GM10847 (cell line): ENCODE results near the gene PRPF8.

ENCODE experiments used
- POLR2A ChIP-seq: IDR thresholded peaks from 2 replicates; pipeline ENCODE4 v1.6.1; 2011; ENCODE audit not compliant: insufficient read length; ENCODE audit errors: extremely low read depth

The PRPF8 gene

DNA sequence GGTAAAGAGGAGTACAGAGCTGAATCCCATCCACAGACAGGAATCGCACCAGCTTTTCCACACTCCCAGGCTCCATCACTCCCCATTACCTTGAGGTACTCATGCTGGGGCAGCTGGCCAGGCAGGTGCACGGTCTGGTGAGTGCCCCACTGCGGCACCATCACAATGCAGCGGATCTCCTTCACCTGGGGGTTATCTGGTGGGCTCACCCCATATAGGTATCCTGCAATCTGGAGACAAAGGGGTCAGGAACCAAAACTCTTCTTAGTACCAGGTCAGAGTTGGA is 33.2 kb downstream of the PRPF8 start:
- no peak for TF ChIP-seq POLR2A

DNA sequence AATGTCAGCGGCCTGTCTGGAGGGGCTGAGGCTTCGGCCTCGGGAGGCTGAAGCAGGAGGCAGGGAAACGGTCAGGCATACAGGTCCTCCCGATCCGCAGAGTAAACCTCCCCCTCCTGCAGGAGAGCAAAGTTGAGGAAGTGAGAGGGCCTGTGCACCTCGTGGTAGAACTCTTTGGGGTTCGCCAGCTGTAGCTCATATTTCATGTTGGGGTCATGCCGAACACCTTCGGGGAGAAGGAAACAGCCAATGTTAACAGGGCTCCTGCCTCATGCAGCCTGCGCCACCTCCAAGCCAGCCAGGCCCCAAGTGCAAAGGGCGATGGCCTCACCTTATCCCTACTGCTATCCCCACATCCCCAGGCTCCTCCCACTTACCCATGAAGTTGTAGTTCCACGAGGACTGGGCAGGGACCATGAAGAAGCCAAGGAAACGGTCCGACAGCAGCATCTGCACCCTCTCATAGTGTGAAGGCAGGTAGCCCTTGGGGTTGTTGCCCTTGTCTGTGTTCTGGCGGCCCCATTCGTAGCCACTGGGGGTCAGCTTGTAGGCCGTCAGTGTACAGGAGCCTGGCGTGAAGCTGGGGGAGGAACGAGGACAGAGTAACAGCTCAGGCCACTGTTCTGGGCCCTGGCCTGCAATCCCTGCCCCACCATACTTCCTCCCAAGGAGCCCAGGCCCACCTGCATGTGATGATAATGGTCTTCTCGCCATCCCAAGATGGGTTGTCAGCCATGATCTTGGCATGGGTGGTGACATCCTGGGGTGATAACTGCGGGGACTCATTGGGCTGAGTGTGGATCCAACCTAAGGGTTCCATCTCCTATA is 33.7 kb downstream of the PRPF8 start:
- no peak for TF ChIP-seq POLR2A

DNA sequence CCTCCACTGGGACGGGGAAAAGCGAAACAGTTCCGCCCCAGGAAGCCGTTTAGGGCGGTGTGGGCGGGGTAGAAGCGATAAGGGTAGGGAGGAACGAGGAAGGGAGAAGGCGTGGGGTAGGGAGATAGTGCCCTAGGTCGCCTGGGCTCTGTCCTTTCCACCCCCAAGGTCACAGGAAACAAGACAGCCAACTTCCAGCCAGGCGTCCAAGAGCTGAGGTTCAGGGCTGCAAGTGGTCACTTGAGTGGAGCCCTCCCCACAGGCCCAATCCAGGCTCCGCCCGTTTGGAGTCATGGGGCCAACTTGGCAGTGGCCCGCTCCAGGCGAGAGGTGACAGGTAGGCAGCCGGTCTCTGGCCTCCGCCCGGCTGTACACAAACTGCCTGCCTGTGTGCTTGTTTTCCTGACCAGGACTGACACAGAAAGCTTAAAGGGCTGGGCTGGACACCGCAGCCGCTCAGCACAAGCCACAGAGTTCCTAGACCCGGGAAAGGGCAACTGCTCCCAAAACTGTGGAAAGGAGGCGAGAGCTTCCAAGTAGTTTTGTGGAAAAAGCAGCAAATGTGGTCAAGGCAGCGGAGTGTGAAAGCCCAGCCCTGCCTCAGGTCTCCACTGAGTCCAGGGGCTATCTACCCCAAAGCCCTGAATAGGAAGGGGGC is 34.7 kb downstream of the PRPF8 start, which contains the start of gene RILP:
Gene RILP, minus strand, starts transcription at position 23 of the 658 bp plus-strand sequence. CDS start 62 bp downstream, outside the sequence.
- no peak for TF ChIP-seq POLR2A

DNA sequence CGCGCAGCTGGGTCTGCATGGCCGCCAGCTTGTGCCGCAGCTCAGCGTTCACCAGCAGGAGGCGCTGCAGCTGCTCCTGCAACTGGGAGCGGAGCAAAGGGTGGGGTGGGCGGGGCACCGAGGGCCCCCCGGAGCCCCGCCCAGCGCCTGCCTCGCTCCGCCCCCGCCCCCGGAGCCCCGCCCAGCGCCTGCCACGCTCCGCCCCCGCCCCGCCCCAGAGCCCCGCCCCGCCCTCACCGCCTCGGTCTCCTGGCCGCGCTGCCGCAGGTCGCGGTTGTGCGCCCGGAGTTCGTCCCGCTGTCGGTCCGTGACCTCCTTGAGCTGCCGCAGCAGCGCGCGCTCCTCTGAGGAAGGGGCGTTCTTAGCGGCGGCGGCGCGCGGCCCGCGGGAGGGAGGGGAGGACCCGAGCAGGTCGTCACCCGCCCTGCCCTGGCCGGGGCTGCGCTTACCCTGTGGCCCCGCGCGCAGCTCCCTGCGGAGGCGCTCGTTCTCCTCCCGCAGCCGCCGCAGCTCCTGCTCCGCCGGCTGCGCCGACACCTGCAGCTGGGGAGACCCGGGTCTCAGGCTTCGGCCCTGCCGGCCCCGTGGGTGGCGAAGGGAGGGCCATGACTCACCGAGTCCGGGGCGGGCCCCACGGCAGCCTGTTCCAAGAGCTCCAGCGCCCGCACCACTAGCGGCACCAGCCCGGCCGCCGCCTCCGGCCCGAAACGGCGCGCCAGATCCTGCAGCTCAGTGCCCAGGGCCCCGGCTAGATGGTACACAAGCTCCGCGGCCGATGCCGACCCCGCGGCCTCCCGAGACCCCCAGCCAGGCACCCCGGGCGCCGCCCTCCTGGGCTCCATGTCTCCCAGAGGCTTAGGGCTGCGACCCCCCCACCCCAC is 35.5 kb downstream of the PRPF8 start:
- no peak for TF ChIP-seq POLR2A

DNA sequence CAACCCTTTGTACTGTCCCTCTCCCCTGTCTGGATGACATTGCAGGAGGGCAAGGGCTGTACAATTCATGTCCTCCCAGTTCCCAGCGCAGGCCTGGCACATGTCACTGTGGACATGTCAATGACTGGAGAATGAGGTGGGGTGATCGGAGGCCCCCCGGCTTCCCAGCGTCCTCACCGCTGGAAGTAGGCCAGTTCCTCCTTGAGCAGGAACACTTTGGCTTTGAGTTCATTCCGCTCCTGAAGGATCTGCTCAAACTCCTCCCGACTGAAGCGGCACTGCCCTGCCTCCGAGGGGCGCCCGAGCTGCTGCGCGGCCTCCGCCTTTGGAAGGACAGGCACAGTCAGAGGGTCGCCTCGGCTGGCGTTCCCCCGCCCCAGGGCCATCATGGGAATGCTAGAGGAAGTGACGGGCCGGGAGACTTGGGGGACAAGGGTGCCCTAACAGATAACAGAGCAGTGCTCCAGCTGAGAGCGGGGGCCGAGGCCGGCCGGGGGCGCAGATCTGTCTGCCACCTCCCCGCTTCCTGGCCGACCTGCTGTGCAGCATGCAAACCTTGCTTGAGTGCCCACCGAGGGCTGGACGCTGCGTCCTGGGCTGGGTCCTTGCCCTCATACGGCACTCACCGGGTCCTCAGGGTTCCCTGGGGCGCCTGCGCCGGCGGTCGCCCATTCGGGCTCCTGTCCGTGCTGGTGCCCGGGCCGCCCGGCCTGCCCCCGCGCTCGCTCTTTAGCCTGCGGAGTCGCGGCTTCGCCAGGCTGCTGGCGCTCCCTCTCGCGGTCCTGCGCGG is 36.3 kb downstream of the PRPF8 start:
- TF ChIP-seq POLR2A: no peak

DNA sequence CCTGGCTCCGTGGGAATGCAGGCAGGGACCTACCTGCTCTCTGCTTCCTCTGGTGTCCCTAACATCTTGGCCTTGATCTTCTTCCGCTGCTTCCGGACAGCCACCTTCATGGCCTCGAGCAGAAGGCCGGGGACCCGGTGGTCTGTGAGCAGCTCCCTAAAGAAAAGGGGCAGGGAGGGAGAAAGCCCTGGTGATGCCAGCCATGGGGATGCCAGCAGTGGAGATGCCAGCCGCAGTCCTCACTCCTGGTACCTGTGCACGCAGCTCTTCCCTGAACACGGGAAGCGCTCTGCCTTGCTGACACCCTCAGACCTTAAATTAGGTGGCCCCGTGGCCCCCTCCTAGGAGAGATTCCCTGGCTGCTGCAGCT is 36.9 kb downstream of the PRPF8 start:
- TF ChIP-seq POLR2A: no peak

DNA sequence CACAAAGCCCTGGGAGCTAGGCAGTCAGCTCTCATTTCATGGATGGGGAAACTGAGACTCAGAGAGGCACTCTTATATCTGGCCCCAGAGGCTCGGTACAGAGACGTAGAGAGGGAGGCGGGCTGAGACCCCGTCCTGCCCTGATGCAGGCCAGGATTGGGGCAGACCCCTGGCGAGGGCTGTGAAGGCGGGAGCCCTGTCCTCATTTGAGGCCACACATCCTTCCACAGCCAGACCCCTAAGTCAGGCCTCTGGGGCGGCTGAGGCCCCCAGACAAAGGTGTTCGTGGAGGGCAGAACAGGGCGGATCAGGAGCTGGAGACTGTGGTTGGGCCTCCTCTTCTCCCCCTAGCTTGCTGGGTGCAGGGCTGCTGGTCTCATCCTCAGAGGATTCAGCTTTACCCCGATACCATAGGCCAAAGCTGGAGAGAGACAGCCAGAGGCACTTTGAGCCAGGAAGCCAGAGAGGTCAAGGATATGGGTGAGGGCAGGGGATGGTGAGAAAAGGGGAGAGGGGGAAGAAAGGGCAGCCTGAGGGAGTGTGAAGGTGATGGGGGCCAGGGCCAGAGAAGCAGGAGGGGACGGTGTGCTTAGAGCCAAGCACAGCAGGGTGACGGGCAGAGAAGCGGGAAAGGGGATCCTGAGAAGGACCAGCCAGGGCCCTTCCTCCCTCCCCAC is 38.3 kb downstream of the PRPF8 start:
- TF ChIP-seq POLR2A: no peak

DNA sequence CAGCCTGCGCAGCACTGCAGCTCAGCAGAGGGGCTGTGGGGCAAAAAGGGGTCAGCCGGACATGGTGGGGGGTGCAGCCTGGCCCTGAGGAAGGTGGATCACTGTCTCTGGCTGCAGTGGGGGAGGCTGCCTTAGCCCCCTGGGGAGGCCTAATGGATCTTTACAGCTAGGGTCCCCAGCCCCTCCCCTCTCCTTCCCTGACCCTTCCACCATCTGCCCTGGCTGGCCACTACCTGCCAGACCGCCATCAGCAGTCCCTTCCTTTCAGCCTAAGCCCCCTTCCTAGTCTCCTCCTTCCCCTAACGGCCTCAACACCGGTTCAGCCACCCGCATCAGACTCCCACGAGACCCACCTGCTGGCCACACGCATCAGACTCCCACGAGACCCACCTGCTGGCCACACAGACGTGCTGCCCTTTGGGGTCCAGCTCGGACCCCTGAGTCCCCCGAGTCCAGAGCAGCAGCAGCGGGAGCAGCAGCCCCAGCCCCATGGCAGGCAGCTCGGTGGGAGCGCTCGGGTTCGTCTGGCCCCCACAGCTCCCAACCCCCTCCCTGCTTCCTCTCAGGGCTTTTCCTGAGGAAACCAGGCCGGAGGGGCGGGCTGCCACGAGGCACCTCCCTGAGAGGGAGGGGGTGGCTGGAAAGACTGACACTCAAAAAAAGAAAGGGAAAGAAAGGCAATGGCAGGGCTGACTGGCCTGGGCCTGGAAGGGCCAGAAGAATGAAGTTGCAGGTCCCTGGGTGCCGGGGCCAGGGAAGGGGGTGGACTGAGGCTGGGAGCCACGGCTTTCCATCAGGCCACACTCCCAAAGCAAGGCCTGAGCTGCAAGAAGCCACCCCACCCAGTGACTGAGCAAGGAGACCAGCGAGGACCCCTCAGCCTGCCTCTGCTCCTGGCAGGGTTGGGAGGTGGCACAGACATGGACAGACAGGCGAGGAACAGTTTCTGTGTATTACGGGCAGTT is 39.2 kb downstream of the PRPF8 start, which contains the start of gene SCARF1:
Gene SCARF1, minus strand, starts transcription at position 526 of the 965 bp plus-strand sequence. Its CDS starts 35 bp downstream, at position 491.
- no peak for TF ChIP-seq POLR2A

DNA sequence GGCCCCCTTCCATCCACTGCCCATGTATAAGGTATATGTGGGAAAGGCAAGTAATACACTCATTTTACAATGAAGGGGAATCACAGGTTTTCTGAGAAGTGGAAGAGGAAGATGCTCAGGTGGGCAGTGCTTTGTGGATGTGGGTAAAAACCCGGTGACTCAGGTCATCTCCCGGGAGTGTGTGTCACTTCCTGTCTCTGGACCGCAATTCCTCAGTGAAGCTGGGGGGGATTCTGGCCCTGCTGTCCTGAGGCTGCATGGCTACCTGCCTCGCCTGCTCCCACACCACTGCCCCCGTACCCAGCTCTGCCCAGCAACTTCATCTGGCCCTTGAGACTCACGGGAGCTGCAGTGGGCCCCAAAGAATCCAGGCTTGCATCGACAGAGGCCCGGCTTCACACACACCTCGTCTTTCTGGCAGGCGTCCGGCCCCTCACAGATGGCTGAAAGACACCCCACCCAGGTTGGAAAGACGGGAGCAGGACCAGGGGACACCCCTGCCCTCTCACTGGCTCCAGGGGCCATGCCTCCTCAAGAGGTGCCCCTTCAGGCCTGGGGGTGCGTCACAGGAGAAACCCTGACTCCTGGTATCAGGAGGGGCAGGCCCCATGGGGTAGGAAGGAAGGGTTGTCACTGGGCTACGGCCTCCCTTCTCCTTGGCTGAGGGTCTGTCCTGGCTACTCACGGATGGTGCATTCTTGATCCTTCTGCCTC is 40.0 kb downstream of the PRPF8 start:
- TF ChIP-seq POLR2A: peak; percentile 18

DNA sequence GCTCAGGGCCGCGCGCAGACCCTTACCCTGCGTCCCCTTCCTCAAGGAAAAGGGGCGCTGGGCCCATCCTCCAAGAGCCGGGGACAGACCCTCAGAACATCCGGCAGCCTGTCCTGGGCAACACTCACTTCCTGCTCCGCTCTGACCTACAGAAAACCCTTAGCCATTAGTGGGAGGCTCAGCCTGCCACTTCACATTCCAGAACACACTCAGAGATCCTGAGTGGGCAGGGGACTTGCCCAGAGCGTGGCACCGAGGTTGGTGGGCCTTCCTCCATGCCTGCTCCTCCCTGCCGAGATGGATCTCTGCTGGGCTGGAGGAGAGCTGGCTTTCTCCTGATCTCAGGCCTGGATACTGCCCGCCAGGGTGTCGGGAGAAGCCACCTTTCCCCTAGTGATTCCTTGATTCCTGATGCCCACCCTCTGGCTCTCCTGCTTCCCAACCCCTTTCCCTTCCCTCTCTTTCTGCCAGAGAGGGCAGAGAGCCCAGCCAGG is 40.6 kb downstream of the PRPF8 start:
- TF ChIP-seq POLR2A: no peak

DNA sequence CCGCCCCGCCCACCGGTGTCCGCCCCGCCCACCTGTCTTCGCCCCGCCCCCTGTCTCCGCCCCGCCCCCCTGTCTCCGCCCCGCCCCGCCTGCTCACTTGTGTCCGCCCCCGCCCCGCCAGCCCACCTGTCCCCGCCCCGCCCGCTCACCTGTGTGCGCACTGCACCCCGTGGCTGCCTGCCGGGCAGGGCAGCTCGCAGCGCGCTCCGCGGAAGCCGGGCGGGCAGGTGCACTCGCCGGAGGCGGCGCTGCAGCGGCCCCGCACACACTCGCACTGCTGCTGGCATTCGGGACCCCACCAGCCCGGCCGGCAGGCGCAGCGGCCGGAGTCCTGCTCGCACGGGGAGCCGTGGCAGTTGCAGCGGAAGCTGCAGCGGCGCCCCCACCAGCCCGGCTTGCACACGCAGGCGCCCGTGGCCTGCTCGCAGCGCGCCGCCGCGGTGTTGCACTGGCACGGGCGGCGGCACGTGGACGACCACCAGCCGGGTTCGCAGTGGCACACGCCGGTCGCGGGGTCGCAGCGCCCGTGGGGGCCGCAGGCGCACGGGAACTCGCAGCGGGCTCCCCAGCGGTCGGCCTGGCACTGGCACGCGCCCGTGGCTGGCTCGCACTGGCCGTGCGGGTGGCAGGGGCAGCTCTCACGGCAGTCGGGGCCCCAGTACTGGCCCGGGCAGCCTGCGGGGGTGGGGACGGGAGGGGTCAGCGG is 41.2 kb downstream of the PRPF8 start:
- no peak for TF ChIP-seq POLR2A

DNA sequence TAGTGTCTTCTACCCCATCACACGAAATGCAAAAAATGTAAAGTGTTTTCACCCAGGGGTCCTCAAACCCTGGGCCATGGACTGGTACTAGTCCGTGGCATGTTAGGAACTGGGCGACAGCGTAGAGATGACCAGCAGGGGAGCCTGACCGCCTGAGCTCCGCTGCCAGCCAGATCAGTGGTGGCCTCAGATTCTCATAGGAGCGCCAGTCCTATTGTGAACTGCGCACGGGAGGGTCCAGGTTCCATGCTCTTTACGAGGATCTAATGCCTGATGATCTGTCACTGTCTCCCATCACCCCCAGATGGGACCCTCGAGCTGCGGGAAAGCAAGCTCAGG is 43.6 kb downstream of the PRPF8 start:
- no peak for TF ChIP-seq POLR2A
